Activated CD4-positive, alpha-beta T cell treated with anti-CD3 and anti-CD28 coated beads, Interleukin-2, amount 50 U/mL, for 4 hours (primary cell): ENCODE data around the gene MED9.
A peak's percentile ranks its signal among the peaks of the same experiment; 100 is the strongest.
"Not testable (repeated sequence)": the region's sequence is repeated elsewhere in the genome, so short reads cannot be mapped to it uniquely, and the experiment has no call there.

Experiments used
- DNase-seq, 2 experiments: peaks; one replicate each; pipeline ENCODE4 v3.0.0-alpha.2; 2020

The MED9 gene, protein sequence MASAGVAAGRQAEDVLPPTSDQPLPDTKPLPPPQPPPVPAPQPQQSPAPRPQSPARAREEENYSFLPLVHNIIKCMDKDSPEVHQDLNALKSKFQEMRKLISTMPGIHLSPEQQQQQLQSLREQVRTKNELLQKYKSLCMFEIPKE

DNA sequence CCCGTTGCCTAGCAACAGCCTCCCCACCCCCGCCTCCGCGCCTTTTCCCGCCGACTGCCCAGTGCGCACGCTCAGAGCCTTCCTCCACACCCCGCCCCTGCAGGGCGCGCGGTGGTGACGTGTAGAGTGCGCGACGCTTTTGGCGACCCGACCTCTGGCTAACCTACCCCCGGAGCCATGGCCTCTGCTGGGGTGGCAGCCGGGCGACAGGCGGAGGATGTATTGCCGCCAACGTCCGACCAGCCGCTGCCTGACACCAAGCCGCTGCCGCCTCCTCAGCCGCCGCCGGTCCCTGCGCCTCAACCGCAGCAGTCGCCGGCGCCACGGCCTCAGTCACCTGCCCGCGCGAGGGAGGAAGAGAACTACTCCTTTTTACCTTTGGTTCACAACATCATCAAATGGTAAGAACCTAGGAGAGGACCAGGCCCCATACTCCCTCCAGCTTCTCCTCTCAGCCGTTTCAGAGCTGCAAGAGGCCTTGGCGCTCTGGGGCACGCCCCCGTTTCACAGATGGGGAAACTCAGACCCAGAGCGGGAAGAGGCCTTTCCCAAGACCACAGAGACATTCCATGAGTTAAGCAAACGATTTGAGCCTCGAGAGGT lies at the start of gene MED9:
TSS of gene MED9 (plus strand) at position 136 of the 603 bp plus-strand sequence. CDS start at position 178, 42 bp downstream.
- DNase-seq = peak; percentile 96

DNA sequence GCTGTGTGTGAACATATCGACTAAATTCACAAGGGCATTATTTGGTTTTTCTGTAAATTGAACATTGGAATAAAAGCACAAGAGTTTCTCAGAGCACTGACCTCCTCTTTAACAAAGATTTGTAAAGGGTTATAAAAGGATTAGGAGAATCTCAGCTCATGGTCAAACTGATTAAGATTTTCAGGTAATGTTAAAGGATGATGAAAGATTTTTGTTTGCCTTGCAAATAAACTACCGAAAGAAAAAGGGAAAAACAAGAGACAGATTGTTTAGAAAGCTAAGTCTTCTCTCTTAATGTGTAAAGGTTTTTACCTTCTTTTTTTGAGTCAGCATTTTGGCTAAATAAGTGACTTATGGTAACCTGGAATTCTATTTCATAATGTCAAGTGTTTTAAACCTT lies 47.6 kb upstream of the MED9 start:
- DNase-seq = no peak

DNA sequence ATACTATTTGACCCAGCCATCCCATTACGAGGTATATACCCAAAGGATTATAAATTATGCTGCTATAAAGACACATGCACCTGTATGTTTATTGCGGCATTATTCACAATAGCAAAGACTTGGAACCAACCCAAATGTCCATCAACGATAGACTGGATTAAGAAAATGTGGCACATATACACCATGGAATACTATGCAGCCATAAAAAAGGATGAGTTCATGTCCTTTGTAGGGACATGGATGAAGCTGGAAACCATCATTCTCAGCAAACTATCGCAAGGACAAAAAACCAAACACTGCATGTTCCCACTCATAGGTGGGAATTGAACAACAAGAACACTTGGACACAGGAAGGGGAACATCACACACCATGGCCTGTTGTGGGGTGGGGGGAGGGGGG lies 45.9 kb upstream of the MED9 start:
- not testable (repeated sequence) for DNase-seq

DNA sequence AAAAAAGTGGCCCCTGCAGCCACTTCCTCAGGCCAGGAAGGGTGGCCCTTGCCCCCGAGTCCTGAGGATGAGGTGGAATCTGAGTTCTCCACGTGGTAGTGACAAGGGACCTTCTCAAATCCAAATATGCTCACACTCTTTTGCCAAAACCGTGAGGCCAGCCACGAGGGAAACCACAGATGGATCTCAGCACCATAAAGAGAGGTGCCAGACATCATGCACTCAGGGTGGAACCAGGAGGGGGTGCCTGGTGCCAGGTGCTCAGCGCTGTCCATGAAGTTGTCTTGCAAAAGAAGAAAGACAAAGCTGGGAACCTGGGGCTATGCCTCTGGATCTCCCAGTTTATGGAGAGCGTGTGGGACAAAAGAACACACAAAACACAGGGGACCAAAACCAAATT lies 45.2 kb upstream of the MED9 start:
- no peak for DNase-seq

DNA sequence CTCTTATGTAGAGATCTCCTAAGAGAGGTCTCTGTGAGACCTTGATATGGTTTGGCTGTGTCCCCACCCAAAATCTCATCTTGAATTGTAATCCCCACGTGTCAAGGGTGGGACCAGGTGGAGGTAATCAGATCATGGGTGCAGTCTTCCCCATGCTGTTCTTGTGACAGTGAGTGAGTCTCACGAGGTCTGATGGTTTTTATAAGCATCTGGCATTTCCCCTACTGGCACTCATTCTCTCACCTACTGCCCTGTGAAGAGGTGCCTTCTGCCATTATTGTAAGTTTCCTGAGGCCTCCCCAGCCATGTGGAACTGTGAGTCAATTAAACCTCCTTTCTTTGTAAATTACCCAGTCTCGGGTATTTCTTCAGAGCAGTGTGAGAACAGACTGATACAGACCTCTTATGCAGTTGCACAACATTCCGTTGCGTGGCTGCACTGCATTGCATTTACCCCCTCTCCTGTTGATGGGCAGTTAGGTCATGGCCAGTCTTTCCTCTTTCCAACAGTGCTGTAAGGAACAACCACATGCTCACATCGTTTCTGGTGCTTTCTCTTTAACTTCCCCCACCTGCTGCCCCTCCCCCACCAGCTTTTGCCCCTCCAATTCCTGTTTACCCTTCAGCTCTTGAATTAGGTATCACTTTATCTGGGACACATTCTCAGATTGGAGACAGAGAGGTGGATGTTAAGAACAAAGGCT lies 43.6 kb upstream of the MED9 start:
- no peak for DNase-seq

DNA sequence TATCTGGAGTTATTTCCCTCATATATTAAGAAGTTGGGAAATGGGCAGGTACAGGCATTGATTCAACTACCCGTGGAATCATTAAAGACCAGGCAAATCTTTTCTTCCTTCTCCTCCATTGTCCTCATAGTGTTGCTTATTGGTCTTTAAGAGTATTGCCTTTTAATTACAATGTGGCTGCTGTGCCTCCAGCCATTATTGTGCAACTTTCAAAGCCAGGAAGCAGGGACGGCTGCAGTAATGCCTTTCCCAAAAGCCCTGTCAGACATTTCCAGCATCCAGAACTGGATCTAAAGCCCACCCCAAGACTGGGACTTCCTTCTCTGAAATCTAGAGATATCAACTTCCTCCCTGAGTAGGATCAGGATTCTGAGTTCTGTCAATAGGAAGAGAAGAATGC lies 42.3 kb upstream of the MED9 start:
- DNase-seq = no peak

DNA sequence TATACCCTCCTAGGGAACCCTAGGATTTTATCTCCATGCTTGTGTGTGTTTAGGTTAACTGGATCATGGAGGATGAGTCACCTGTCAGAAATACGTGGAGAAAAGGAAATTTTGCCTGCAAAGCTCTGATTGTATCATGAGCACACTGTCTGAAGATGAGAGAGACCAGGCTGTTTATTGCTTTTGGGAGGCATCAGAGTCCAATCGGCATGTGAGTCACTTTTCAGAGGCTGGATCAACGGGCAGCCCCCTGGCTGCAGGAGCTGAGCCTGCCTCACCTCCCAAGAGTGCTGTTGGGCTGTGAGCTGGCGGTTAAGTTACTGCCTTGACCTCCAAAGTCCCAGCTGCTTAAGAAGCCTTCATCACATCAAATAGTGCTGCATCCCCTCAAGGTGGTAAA lies 41.5 kb upstream of the MED9 start:
- no peak for DNase-seq

DNA sequence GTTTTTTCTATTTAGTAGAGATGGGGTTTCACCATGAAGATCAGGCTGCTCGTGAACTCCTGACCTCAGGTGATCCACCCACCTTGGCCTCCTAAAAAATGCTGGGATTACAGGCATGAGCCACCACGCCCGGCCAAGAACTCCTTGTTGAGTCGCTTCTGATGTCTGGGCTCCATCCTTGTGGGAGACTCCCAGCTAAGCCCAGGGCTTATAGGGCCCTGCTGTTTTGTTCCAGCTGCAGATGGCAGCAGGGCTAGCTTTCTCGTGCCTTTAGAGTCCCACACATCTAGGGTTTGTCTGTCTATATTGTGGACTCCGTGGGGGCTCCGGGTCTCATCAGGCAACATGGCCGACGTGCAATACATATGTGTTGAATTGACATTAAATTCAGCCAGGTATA lies 39.3 kb upstream of the MED9 start:
- no peak for DNase-seq

DNA sequence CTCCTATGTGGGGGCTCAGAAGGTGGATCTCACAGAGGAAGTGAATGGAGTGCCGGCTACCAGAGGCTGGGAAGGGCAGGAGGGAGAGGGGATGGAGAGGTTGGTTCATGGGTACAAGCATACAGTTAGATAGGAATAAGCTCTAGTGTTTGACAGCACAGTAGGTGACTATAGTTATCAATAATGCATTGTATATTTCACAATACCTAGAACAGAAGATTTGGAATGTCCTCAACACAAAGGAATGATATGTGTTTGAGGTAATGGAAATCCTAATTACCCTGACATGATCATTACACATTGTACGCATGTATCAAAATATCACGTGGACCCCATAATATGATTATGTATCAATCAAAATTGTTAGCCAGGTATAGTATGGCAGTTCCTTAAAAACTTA lies 38.9 kb upstream of the MED9 start:
- no peak for DNase-seq

DNA sequence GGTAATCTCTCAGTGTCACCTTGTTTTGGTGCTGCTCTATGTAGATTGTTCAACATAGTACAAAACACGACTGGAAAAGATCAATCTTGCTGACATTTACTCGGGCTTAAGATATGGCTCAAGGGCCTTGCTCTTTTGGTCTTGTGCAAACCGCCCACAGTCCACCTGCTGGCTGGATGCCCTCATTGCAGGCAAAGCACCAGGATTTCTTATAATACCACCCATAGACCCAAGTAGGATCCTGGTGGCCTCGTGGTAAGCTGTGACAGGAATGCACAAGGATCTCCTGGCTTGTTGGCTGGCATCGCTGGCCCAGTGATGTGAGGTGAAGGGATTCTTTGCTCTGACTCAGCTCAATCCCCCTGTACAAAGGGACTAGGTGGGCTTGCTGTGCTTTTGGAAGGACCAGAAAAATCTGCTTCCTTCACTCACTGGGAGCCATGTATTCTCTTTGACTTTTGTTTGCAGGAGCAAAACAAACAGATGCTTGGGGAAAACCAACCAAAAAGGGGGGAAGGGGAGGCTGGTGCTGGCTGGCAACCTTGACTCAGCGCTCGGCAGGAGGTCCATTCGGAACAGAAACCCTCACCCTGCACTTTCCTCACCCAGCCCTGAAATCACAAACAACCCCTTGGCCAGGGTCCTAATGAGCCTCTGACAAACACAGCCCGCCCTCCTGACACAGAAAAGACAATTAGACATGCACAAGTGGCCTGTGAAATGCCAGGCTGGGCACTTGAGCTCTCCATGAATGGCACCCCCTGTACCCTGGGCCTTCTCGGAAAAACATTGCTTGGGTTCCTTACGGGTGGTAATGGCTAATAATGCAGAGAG lies 36.6 kb upstream of the MED9 start:
- DNase-seq = peak; percentile 74 to 75

DNA sequence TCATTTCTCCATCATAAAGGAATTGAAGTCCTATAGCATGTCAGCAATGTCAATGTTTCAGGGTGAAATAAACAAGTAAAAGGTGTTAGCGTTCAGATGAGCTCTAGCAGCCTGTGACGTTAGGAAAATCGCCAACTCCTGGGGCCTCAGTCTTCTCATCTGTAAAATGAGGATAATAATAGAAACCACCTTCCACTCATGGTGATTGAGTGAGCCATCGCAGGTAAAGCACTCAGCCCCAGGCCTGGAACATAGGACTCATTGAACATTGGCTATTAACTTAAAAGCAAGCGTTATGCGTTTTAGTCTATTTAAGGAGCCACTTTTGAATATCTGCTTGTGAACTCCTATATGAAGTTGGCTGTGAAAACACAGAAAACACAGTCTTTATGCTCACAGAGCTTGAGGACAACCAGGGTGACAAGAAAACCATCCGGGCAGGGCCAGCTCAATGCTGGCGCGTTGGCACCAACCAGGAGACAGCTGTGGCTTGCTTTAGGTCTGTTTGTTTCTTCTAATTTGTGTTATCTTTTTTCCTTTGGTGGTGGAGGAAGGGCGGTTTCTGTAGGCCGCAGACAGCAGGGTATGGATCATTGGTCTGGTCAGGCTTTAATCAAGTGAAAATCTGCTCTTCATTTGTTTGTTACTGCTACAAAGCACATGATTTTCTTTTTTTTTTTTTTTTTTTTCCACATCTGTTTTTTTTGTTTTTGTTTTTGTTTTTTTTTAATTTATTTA lies 35.7 kb upstream of the MED9 start:
- DNase-seq = no peak

DNA sequence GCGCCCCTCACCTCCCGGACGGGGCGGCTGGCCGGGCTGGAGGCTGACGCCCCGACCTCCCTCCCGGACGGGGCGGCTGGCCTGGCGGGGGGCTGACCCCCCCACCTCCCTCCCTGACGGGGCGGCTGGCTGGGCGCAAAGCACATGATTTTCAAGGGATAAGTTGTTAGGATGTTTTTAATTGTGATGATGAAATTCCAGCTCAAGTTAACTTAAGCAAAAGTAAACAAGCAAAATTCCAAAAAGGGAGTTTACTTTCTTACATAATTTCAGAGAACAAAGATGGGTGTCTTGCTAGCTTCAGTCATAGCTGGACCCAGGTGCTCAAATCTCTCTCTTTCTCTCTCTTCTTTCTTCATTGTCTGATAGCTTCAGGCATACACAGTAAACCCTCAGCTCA lies 33.6 kb upstream of the MED9 start:
- DNase-seq = no peak

DNA sequence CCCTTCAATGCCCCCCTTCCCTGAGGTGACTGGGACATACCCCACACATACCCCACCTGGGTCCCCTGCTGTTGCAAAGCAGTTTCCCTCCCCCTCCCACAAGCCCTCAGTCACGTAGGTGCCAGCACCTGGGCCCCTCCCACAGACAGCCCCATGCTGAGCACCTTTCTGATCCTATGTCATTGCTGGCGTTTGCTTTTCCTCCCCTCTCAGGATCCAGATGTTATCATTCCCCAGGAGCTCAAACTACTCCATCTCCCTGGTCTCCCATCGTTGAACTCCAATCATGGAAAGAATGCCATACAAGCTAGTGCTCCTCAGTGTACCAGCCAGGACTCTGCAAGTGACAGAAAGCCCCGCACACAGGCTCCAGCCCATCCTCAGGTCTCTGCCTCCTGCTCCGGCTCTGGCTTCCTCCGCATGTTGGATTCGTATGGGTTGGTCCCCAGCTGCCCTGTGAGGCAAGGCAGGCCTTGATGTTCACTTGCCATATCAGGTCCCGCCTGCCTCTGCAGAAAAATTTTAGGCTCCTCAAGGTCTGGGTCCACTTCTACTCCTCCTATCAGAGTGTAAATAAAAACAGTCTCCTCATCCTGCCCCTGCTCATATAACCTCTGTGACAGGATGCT lies 31.4 kb upstream of the MED9 start:
- no peak for DNase-seq

DNA sequence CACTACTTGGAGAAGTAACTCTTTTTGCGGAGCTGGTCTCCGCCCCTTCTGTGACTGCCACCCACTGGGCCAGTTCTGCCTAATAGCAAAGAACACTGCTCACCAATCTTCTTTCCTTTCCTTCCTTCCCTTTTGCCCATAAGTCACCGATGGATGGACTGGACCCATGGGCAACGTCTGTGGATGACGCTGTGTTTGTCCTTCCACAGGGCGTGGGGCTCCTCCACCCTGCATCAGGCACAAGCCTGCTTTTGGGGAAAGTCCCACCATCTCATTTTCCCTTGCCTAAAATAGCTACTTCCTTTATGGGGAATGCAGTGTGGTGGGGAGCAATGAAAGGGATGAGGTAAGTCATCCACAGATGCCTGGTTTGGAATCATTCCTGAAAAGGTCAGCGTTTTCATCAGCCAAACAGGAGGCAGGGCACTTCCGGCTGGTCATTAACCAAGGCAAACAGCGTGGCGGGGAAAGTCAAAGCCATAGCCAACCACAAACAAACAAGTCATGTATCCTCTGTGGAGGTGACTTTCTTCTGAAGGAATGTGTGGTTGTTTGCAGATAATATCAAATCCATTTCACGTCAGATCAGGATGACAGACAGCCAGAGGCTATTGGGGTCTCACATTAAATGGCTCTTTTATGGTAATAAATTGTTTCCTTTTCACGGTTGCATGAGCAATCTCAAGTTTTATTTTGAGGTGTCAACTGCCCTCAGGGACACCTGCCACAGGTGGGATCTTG lies 30.7 kb upstream of the MED9 start:
- DNase-seq = no peak

DNA sequence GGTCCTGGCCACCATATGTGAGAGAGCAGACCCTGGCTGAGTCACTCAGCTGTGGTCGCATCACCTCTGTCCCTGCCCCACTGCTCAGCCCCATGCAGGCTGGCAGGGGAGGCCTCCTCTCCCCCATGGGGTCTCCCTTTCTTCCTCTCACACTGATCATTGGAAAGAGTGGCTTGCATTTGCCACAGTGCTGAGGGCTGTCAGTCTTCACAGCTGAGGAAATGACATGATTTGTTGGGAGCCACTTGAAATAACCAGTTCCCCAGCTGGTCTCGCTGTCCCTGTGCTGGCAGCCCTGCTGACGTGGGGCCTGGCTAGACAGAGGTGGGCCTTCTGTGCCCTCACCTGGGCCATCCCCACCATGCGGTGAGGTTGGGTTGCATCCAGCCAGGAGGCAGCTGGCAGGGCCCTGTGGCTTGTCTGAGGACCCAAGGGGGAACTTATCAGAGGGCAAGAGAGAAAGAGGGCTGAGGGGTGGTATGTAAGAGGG lies 30.1 kb upstream of the MED9 start:
- no peak for DNase-seq

DNA sequence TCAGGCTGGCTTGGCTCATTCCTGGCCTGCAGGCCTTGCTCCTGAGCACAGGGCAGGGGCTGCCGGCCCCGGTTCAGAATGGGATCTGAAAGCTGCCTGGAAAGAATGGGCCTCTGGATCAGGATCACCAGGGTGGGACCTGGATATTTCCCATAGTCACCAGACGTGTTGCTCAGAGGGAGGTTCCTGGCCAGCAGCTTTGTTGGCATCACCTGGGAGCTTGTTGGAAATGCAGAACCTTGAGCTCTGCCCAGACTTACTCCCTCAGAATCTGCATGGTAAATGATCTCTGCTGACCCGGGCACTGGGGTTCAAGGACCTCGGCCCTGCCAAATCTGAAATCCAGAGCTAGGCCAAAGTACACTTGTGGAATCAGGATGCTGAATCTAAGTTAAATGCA lies 29.5 kb upstream of the MED9 start:
- DNase-seq = no peak

DNA sequence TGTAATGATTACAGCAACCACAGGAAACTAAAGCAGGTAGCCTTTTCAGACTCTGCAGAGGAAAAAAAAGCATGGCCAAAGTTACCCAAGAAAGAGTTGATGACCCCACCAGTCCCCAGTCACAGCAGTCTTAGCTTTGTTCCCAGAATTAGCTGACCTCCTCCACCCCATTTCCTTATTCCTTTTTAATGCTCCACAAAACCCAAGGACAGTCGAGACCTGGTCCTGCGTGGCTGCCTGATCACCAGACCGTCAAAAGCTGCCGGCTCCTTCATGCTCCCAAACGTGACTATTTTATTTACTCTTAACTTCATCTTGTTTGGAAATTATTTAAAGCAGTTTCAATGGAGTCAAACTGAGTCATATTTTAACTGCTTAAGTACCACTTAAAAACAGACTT lies 28.7 kb upstream of the MED9 start:
- DNase-seq = no peak

DNA sequence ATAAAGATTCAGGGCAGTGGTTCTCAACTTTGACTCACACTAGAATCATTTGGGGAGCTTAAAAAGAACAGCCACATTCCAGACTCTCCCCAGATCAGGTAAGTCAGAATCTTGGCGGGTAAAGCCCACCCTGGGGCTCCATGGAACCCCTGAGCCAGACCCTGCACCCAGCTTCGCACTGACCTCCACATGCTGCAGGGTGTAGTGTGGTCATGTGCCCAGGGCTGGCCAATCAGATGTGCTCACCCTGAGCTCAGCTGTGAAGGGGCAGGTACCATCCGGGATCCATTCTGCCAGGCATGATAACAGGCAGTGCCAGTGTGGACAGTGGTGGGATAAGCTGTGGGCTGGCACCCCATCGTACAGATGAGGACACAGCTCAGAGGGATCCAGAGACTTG lies 28.1 kb upstream of the MED9 start:
- no peak for DNase-seq

DNA sequence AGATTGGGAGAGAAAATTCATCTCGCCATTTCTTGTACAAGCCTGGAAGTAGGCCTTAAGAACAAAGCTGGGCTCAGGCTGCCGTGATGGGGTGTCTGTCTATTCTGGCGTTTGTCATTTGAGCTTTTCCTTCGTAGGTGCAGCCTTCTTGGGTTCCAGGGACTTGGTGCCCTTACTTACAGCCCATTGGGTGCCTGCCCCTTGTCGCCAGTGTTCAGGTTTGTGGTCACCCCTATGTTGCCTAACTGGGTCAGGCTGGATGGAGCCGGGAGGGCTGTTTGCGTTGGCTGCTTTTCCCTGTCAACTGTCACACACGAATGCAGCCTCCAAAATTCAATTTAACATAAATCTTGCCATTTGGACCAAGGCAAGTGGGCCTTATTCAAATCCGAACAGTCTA lies 23.7 kb upstream of the MED9 start:
- DNase-seq = no peak

DNA sequence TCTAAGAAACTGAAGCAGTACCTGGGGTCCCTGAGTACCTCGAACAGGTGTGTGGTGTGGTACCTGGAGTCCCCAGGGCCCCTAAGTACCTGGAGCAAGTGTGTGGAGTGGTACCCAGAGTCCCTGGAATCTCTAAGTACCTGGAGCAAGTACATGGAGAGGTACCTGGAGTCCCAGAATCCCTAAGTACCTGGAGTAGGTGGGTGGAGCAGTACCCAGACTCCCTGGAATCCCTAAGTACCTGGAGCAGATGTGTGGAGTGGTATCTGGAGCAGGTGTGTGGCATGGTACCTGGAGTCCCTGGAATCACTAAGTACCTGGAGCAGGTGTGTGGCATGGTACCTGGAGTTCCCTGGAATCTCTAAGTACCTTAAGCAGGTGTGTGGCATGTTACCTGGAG lies 22.5 kb upstream of the MED9 start:
- no peak for DNase-seq

DNA sequence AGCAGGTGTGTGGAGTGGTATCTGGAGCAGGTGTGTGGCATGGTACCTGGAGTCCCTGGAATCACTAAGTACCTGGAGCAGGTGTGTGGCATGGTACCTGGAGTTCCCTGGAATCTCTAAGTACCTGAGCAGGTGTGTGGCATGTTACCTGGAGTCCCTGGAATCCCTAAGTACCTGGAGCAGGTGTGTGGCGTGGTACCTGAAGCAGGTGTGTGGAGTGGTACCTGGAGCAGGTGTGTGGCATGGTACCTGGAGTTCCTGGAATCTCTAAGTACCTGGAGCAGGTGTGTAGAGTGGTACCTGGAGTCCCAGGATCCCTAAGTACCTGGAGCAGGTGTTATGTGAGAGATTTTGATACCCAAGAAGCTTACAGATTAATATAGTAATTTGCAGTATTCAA lies 22.1 kb upstream of the MED9 start:
- not testable (repeated sequence) for DNase-seq

DNA sequence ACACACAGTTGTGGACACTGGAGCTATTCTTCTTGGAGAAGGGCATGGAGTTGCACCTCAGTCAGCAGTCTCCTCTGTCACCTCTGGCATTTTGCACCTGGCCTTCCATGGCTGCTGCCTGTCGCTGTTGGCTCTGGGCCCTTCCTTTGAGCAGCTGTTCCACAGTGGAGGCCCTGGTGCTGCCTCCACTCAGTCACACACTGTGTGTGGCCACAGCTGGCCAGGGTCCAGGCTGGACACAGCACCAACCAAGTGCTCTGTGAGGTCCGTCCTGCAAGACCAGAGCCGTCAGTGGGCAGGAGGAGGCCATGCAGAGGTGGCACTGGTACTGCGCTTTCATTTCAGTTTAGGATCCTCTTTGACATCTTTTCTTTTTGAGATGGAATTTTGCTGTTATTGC lies 21.6 kb upstream of the MED9 start:
- DNase-seq = no peak
